Neutrophil (primary cell): ENCODE results near the gene VN1R2.
"Not testable (repeated sequence)": the region's sequence is repeated elsewhere in the genome, so short reads cannot be mapped to it uniquely, and the experiment has no call there.

ENCODE experiments used
- H3K27ac ChIP-seq: fragments of 200-600 bp; sonication (generic); 2 replicates; pipeline ENCODE4 v1.5.1; 2016; ENCODE audit warnings: mild to moderate bottlenecking, moderate library complexity
- H3K27me3 ChIP-seq: fragments of 200-600 bp; sonication (generic); 2 replicates; pipeline ENCODE4 v1.6.0; 2016; ENCODE audit warnings: mild to moderate bottlenecking
- H3K36me3 ChIP-seq: fragments of 200-600 bp; sonication (generic); 2 replicates; pipeline ENCODE4 v1.5.1; 2017
- H3K4me1 ChIP-seq, 2 experiments: fragments of 200-600 bp in 1 of 2; sonication (generic) in 1 of 2; 1 replicate in 1 of 2; 2 replicates in 1 of 2; pipeline versions ENCODE4 v1.5.1 to v1.6.1; 2013 to 2016; ENCODE audit warnings: low read depth in 1 of 2, low read length in 1 of 2, mild to moderate bottlenecking in 1 of 2, moderate library complexity in 1 of 2; ENCODE audit not compliant: control insufficient read depth in 1 of 2, insufficient read depth in 1 of 2
- H3K4me3 ChIP-seq, 2 experiments: fragments of 200-600 bp in 1 of 2; sonication (generic) in 1 of 2; 1 replicate in 1 of 2; 2 replicates in 1 of 2; pipeline ENCODE4 v1.5.1; 2013 to 2016; ENCODE audit warnings: low read depth in 1 of 2, low read length in 1 of 2, mild to moderate bottlenecking in 1 of 2, moderate library complexity in 1 of 2
- H3K9me3 ChIP-seq: fragments of 200-600 bp; sonication (generic); 2 replicates; pipeline ENCODE4 v1.5.1; 2016
- CTCF ChIP-seq: fragments of 200-600 bp; sonication (generic); IDR thresholded peaks from 2 replicates; pipeline ENCODE4 v1.5.1; 2016; ENCODE audit warnings: antibody characterized with exemption

The VN1R2 gene

DNA sequence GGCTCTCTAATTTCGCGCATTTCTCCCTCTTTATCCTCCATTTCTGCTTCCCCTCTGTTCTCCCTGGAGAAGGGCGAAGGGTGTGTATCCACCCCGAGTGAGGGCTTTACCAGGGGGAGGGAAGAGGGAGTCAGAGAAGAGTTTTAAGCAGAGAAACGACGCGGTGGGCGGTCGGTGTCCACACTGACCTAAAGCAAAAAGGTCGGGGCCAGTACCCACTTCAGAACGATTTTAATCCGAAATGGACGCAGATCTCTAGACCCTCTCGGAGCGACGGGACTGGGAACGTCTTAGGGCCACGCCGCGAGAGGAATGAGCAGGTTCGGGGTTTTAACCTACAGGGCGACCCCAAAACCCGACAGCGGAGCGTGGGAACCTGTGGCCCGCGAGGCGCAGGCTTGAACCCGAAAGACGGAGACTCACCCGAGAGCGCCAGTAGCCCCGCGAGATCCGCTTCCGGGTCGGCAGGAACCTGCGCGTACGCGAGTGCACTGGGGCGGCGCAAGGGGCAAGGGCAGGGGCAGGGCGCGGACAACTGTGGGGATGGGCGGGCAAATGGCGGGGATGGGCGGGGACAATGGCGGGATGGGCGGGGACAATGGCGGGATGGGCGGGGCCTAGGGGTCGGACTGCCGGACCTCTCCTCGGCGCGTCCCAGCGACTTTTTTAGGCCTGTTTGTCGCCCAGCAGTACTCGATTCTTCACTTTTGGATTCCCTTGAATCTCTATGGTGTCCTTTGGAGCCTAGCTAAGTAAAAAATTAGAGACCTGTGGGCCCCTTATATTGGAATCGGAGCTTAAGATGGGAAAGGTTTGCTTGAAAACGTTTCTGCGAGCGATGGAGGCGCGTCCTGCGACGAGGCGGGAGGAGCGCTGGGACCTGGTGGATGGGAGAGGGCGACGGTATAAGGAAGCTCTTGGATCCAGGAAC lies 3.4 kb upstream of the VN1R2 start, which contains the start of gene ZNF677:
TSS of gene ZNF677 (minus strand) at position 463 of the 931 bp plus-strand sequence. CDS start 3,323 bp downstream, outside the sequence.
- no peak for TF ChIP-seq CTCF
- Histone ChIP-seq H3K4me1 (peaks cover 7 to 13% of the 10 kb centered on the region in 2 experiments), H3K27ac (no peak within 1 kb of the TSS), H3K36me3 (no peaks in the 10 kb centered on the region), H3K4me3 (peak within 1 kb of the TSS; percentile 59 to 65), H3K9me3 (peaks cover 23% of the 10 kb centered on the region), H3K27me3 (peaks cover 5% of the 10 kb centered on the region)

DNA sequence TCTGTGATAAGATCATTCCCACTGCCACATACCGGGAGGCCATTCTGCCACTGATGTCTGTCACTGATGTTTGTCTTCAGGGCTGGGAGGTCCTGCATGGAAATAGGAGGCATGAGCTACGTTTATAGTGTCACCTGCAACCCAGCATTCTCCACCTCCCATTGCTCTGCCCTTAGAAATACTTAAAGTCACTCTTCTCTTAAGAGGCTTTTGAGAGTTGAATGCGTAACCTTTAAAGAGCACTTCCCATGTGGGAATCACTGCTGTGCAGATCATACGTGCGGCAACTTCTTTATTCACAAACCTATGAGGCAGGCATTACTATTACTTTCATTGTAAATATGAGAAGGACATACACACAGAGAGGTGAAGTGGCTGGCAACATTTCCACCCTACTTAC lies 9.5 kb downstream of the VN1R2 start, which contains the start of gene VN1R4:
TSS of gene VN1R4 (minus strand) at position 101 of the 400 bp plus-strand sequence. CDS start at position 43, 58 bp downstream.
- not testable (repeated sequence) for H3K9me3 ChIP-seq, H3K4me3 ChIP-seq, H3K27ac ChIP-seq, H3K36me3 ChIP-seq, H3K4me1 ChIP-seq, H3K27me3 ChIP-seq

- not testable (repeated sequence) for H3K9me3 ChIP-seq, H3K4me3 ChIP-seq, H3K36me3 ChIP-seq, H3K27me3 ChIP-seq, H3K27ac ChIP-seq, H3K4me1 ChIP-seq
These were observed 11.8 kb downstream of the VN1R2 start for GRCh38 chr19:53269861-53270260.

DNA sequence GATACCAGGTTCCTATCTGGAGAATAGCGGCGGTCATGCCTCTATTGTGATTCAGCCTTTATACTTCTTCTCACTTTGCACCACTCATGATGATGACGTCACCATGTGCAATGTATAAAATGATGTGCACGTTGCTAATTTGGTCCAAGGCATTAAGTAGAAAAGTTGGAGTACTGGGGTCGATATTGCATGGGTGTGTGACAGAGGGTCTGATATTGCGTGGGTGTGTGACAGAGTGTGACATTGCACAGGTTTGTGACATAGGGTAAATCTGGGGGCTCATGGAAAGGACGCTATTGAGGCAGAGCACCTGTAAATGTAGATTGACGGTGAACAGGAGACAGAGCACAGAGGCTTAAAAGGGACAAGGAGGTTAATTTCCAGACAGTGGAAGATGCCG lies 14.0 kb downstream of the VN1R2 start:
- peaks cover 5% of the 10 kb centered on the region for H3K9me3 ChIP-seq
- H3K27ac ChIP-seq, result no peak overlapping the region
- no peaks in the 10 kb centered on the region for H3K4me1 ChIP-seq
- no peak for TF ChIP-seq CTCF
- no peak overlapping the region for H3K4me3 ChIP-seq
- H3K36me3 ChIP-seq, result no peaks in the 10 kb centered on the region
- no peaks in the 10 kb centered on the region for H3K27me3 ChIP-seq

DNA sequence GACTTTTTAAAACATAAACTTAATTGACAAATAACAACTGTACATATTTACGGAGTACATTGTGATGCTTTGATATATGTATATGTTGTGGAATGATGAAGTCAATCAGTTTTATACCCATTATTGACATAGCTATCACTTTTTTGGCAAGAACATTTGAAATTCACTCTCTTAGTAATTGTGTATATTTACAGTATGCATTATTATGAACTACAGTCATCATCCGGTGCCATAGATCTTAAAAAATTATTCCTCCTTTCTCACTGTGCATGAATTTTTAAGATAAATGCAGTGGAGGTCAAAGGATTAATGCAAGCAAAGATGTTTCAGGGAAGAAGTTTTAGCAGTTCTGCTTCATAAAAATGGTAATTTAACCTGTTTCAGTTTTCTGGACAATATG lies 17.4 kb downstream of the VN1R2 start:
- Histone ChIP-seq H3K9me3 (peaks cover 5% of the 10 kb centered on the region), H3K4me3 (no peak overlapping the region)

GRCh38 chr19:53281947-53282346 lies 23.9 kb downstream of the VN1R2 start:
- H3K4me1 ChIP-seq, H3K9me3 ChIP-seq, H3K36me3 ChIP-seq, H3K4me3 ChIP-seq, H3K27ac ChIP-seq, H3K27me3 ChIP-seq: not testable (repeated sequence)

More for the DNA sequence above, 17.4 kb downstream of the VN1R2 start:
- TF ChIP-seq CTCF, result no peak
- Histone ChIP-seq H3K4me1 (no peaks in the 10 kb centered on the region), H3K36me3 (no peaks in the 10 kb centered on the region), H3K27me3 (no peaks in the 10 kb centered on the region), H3K27ac (no peak overlapping the region)

- no peak for TF ChIP-seq CTCF
- no peaks in the 10 kb centered on the region for H3K4me1 ChIP-seq
- H3K9me3 ChIP-seq, result no peaks in the 10 kb centered on the region
- no peak overlapping the region for H3K4me3 ChIP-seq
- H3K27ac ChIP-seq, result no peak overlapping the region
- H3K27me3 ChIP-seq, result no peaks in the 10 kb centered on the region
- no peaks in the 10 kb centered on the region for H3K36me3 ChIP-seq
These were observed 27.0 kb downstream of the VN1R2 start for GRCh38 chr19:53285087-53285486.
